Small intestine (tissue), 16 donors: ENCODE data around the gene BCL6B. TPM values are rescaled to one million over a fixed set of nuclear protein-coding genes. Genes with fewer than 3 reads are reported as not detected.
"Not testable (repeated sequence)": the region's sequence is repeated elsewhere in the genome, so short reads cannot be mapped to it uniquely, and the experiment has no call there.

Source experiments
- DNase-seq, 2 donors: peaks; one replicate each; pipeline versions ENCODE4 v3.0.0 to v3.0.0-alpha.2; 2013
- FAIRE-seq: peaks from 2 replicates; lab custom pipeline; 2012; peaks lifted over from hg19 to GRCh38; lab: Jason Lieb, UNC
- H3K27ac ChIP-seq, 3 donors: one replicate each; pipeline ENCODE4 v1.5.1; 2013; ENCODE audit warnings: low read length in 2 of 3, mild to moderate bottlenecking in 2 of 3, control low read depth in 1 of 3, inconsistent platforms in 1 of 3, low read depth in 1 of 3, moderate library complexity in 1 of 3
- H3K27me3 ChIP-seq, 3 donors: one replicate each; pipeline ENCODE4 v1.6.1; 2013; ENCODE audit warnings: low read length in 3 of 3, inconsistent platforms in 1 of 3; ENCODE audit not compliant: control insufficient read depth in 3 of 3, insufficient read depth in 3 of 3
- H3K36me3 ChIP-seq, 3 donors: one replicate each; pipeline ENCODE4 v1.6.1; 2013; ENCODE audit warnings: low read length in 3 of 3, inconsistent platforms in 1 of 3, low read depth in 1 of 3, mild to moderate bottlenecking in 1 of 3, moderate library complexity in 1 of 3; ENCODE audit not compliant: control insufficient read depth in 3 of 3, insufficient read depth in 2 of 3
- H3K4me1 ChIP-seq, 3 donors: one replicate each; pipeline ENCODE4 v1.6.1; 2013; ENCODE audit warnings: low read length in 2 of 3, inconsistent platforms in 1 of 3, low read depth in 1 of 3, mild to moderate bottlenecking in 1 of 3, moderate library complexity in 1 of 3; ENCODE audit not compliant: control insufficient read depth in 3 of 3, insufficient read depth in 2 of 3
- H3K4me3 ChIP-seq, 3 donors: one replicate each; pipeline ENCODE4 v1.5.1; 2013; ENCODE audit warnings: low read length in 3 of 3, control low read depth in 1 of 3, inconsistent platforms in 1 of 3, low read depth in 1 of 3, mild to moderate bottlenecking in 1 of 3, moderate library complexity in 1 of 3
- H3K9me3 ChIP-seq, 2 donors: one replicate each; pipeline ENCODE4 v1.6.1; 2013; ENCODE audit warnings: low read depth in 1 of 2, low read length in 1 of 2; ENCODE audit not compliant: control insufficient read depth in 2 of 2, insufficient read depth in 1 of 2
- WGBS, 3 donors: extraction: QIAGEN DNeasy Blood & Tissue Kit; methylation state at CpG; one replicate each; pipeline ENCODE4 v1.1.7; 2013; 5-methylcytosine and 5-hydroxymethylcytosine counted together
- long read RNA-seq, 10 donors: transcript quantifications; one replicate each; lab custom pipeline, GENCODE V29; 2026
- polyA plus RNA-seq, 4 donors: library from polyadenylated mRNA; stranded (reverse) in 3 of 4; unstranded in 1 of 4; fragments of 200-250 nt in 3 of 4; fragments of 120-200 nt in 1 of 4; gene quantifications; one replicate each; pipeline versions ENCODE4 v1.2.1 to v1.2.3, GENCODE V29; 2013
- donor health status: healthy with polysubstance abuse.
- donor health status: control.
- donor health status: control.
- donor health status: Bipolar disorder and iron deficiency.
- donor health status: healthy.

BCL6B gene, protein sequence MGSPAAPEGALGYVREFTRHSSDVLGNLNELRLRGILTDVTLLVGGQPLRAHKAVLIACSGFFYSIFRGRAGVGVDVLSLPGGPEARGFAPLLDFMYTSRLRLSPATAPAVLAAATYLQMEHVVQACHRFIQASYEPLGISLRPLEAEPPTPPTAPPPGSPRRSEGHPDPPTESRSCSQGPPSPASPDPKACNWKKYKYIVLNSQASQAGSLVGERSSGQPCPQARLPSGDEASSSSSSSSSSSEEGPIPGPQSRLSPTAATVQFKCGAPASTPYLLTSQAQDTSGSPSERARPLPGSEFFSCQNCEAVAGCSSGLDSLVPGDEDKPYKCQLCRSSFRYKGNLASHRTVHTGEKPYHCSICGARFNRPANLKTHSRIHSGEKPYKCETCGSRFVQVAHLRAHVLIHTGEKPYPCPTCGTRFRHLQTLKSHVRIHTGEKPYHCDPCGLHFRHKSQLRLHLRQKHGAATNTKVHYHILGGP
- 1 to 10 TPM in 3 of 4 donors, under 1 TPM in 1; 0.45 to 8.7 (median 4.2) TPM for polyA plus RNA-seq
- long read RNA-seq, donor 1: 0 reads
- long read RNA-seq, donor 2: 0 reads
- long read RNA-seq, donor 3, partial matches to known transcripts: 9 of 9 reads
- long read RNA-seq, donor 3, other reads (novel, unspliced or antisense): 0 of 9 reads
- long read RNA-seq, donor 4: 0 reads
- long read RNA-seq, donor 5: 0 reads
- long read RNA-seq, donor 6, partial matches to known transcripts: 10 of 10 reads
- long read RNA-seq, donor 6, other reads (novel, unspliced or antisense): 0 of 10 reads
- long read RNA-seq, donor 7, partial matches to known transcripts: 0 of 5 reads
- long read RNA-seq, donor 7, other reads (novel, unspliced or antisense): 0 of 5 reads
- long read RNA-seq, donor 8: 0 reads
- long read RNA-seq, donor 9: 0 reads
- long read RNA-seq, donor 10: 0 reads

DNA sequence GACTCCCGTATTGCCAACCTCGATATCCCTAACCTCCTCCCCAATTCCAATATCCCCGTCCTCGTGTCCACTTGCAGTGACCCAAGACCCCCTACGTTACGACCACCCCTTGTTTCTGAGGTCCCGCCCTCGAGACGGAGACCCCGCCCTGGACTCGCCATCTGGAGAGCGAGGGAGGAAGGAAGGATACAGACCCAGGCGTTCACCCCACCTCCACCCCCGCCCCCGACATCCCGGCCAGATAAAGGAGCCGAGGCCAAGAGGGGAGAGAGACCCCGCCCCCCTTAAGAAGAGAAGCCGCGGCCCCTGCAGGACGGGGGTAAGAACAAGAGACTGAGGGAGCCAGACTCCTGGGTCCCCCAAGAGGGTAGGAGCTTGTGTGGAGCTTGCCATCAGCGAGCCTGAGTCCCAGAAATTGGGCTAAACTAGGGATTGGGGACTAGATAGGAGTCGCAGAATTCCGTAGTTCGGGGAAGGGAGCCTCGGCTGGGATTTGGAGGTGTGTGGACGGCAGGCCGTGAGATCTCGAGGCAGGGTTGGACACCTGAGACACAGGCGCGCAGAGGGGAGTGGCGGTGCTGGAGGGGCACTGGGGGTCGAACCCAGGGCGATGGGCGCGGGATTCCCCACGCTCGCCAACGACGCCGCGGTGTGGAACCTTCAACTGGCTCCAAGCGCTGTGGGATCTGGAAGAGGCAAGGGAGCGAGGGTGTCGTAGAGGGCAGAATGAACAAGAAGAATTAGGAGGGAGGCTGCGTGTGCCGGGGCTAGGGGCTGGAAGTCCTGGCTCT is at the start of gene BCL6B:
Gene BCL6B (plus strand): TSS at position 270 of the 791 bp plus-strand sequence. CDS start 622 bp downstream, outside the sequence.
- peaks cover 0 to 11% (median 3%) of the 10 kb centered on the region in 3 donors for H3K4me1 ChIP-seq
- DNase-seq (no peak), FAIRE-seq (no peak)
- H3K27ac ChIP-seq: peak within 1 kb of the TSS in 2 of 3 donors; percentile 53 to 91
- H3K36me3 ChIP-seq: no peaks in the 10 kb centered on the region
- 9 to 16% (median 13%) methylated on average over 46 to 47 of the region's 47 CpGs for WGBS, 3 donors
- peak within 1 kb of the TSS in 2 of 3 donors; percentile 30 to 44 for H3K4me3 ChIP-seq
- peaks cover 0 to 6% of the 10 kb centered on the region in 2 donors for H3K9me3 ChIP-seq
- H3K27me3 ChIP-seq: peaks cover 0 to 32% (median 0%) of the 10 kb centered on the region in 3 donors

DNA sequence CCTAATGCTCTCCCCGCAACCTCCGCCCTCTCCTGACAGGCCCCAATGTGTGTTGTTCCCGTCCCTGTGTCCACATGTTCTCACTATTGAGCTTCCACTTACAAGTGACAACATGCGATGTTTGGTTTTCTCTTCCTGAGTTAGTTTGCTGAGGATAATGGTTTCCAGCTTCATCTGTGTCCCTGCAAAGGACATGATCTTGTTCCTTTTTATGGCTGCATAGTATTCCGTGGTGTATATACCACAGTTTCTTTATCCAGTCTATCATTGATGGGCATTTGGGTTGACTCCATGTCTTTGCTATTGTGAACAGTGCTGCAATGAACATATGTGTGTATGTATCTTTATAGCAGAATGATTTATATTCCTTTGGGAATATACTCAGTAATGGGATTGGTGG is 43.4 kb upstream of the BCL6B start:
- not testable (repeated sequence) for H3K27ac ChIP-seq, DNase-seq, FAIRE-seq, H3K27me3 ChIP-seq, H3K4me3 ChIP-seq, H3K9me3 ChIP-seq, H3K4me1 ChIP-seq, H3K36me3 ChIP-seq
- 94 to 96% (median 94%) methylated on average over 5 of the region's 5 CpGs for WGBS, 3 donors

GRCh38 chr17:6981426-6981825 is 41.4 kb upstream of the BCL6B start:
- 50 to 59% (median 50%) methylated on average over 1 of the region's 1 CpG for WGBS, 3 donors
- peaks cover 0 to 2% of the 10 kb centered on the region in 2 donors for H3K9me3 ChIP-seq
- no peak overlapping the region for H3K27ac ChIP-seq
- H3K36me3 ChIP-seq: no peaks in the 10 kb centered on the region
- no peaks in the 10 kb centered on the region for H3K4me1 ChIP-seq
- FAIRE-seq: no peak
- no peak for DNase-seq
- no peak overlapping the region for H3K4me3 ChIP-seq
- H3K27me3 ChIP-seq: no peaks in the 10 kb centered on the region

GRCh38 chr17:6985266-6985665 is 37.6 kb upstream of the BCL6B start:
- Histone ChIP-seq H3K9me3 (peaks cover 0 to under 1% of the 10 kb centered on the region in 2 donors), H3K36me3 (no peaks in the 10 kb centered on the region), H3K4me3 (no peak overlapping the region), H3K27ac (no peak overlapping the region), H3K4me1 (no peaks in the 10 kb centered on the region), H3K27me3 (no peaks in the 10 kb centered on the region)
- 63 to 75% (median 73%) methylated on average over 4 of the region's 4 CpGs for WGBS, 3 donors
- no peak for FAIRE-seq
- no peak for DNase-seq

DNA sequence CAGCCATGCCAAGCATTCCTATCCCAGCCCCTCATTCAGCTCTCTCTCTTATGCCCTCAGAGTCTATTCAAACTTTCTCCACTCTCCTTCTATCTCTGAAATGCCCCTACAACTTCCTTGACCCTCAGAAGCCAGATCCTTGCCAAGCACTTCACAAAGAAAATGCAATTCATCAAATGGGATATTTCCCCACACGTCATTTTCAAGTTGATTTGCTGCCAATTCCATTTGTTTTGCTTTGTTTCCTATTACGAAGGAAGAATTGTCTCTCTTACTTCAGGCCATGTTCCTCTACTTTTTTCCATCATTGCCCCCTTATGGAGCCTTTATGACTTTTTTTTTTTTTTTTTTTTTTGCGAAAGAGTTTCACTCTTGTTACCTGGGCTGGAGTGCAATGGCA is 36.2 kb upstream of the BCL6B start:
- Histone ChIP-seq H3K27ac (no peak overlapping the region), H3K9me3 (no peaks in the 10 kb centered on the region), H3K27me3 (no peaks in the 10 kb centered on the region), H3K4me3 (no peak overlapping the region), H3K36me3 (no peaks in the 10 kb centered on the region), H3K4me1 (no peaks in the 10 kb centered on the region)
- WGBS, 3 donors: 69 to 84% (median 76%) methylated on average over 3 of the region's 3 CpGs
- no peak for FAIRE-seq
- DNase-seq: no peak

- H3K4me1 ChIP-seq: no peaks in the 10 kb centered on the region
- WGBS, 3 donors: 86 to 91% (median 90%) methylated on average over 2 of the region's 2 CpGs
- H3K27me3 ChIP-seq: peaks cover 0 to 1% (median 0%) of the 10 kb centered on the region in 3 donors
- FAIRE-seq (no peak), DNase-seq (no peak)
- H3K4me3 ChIP-seq: no peak overlapping the region
- no peak overlapping the region for H3K27ac ChIP-seq
- no peaks in the 10 kb centered on the region for H3K9me3 ChIP-seq
- H3K36me3 ChIP-seq: no peaks in the 10 kb centered on the region
Measured at GRCh38 chr17:6989779-6990178, 33.1 kb upstream of the BCL6B start.

DNA sequence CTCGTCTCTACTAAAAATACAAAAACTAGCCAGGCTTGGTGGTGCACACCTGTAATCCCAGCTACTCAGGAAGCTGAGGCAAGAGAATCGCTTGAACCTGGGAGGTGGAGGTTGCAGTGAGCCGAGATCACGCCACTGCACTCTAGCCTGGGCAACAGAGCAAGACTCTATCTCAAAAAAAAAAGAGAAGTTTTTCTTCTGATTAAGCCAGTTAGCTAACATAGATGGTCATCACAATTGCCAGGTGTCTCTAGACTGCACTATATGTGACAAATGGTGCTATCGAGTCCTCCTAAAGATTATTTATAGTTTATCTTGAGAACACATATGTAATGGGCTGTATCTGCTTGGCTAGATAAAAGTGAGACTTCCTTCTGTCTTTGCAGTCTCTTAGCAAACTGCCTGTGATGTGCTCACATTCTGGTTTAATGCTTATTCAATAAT is 29.2 kb upstream of the BCL6B start:
- not testable (repeated sequence) for H3K4me3 ChIP-seq, H3K4me1 ChIP-seq, H3K9me3 ChIP-seq, FAIRE-seq, DNase-seq, H3K27ac ChIP-seq
- peaks cover 0 to 13% (median 2%) of the 10 kb centered on the region in 3 donors for H3K36me3 ChIP-seq
- WGBS, 3 donors: 73 to 80% (median 79%) methylated on average over 5 of the region's 5 CpGs
- H3K27me3 ChIP-seq: peaks cover 0 to 22% (median 0%) of the 10 kb centered on the region in 3 donors
